Measurements from ENCODE around the gene CREBRF. TPM values are rescaled to one million over a fixed set of nuclear protein-coding genes. Genes with fewer than 3 reads are reported as not detected.

Gene CREBRF
- total and polyA plus RNA-seq, 9 of the 15 experiments (the other 6 are each of a cell fraction or from before 2014, with no cell fraction given) = 1.1 to 4.9 (median 2.9) TPM

GRCh38 chr5:173062141-173062540, 6.0 kb downstream of the CREBRF start:
- no peaks in the 10 kb centered on the region for H3K36me3 ChIP-seq (ENCODE audit: control insufficient read depth, insufficient read depth, low read length)
- H3K9me3 ChIP-seq (replicated peaks; ENCODE audit: control insufficient read depth, insufficient read depth, low read depth, low read length) = no peaks in the 10 kb centered on the region
- H3K9me1 ChIP-seq (ENCODE audit: control insufficient read depth, insufficient read depth, low read length) = no peaks in the 10 kb centered on the region
- no peak overlapping the region for H3K4me3 ChIP-seq
- no peak overlapping the region for H2AFZ ChIP-seq (ENCODE audit: low read depth, low read length)
- H3K27me3 ChIP-seq (ENCODE audit: control insufficient read depth in 2 of 2, insufficient read depth in 2 of 2, low read length in 2 of 2) = no peaks in the 10 kb centered on the region
- no peak overlapping the region for H3K4me2 ChIP-seq (ENCODE audit: insufficient read depth, low read length)
- in situ Hi-C loops (cut with MboI) = no loop called here
- WGBS (ENCODE audit: insufficient coverage, low coverage, missing lambda C conversion rate) = 59% methylated on average over 4 of the region's 4 CpGs
- ATAC-seq (no peak), DNase-seq (ENCODE audit: extremely low read depth in 1 of 4, low spot score in 3 of 4) (no peak), FAIRE-seq (no peak)
- TF ChIP-seq MCM3 (IDR thresholded peaks at IDR 0.05) (no peak), FUS (optimal IDR thresholded peaks at IDR 0.05; ENCODE audit: low read depth, low read length) (no peak), RHOXF2B (CRISPR knock-in tag; conservative IDR thresholded peaks at IDR 0.05) (no peak), SRSF9 (IDR thresholded peaks at IDR 0.05; ENCODE audit: borderline replicate concordance, low read depth, low read length) (no peak), SRF (CRISPR knock-in tag; IDR thresholded peaks at IDR 0.05) (no peak)
- no peak overlapping the region for H3K27ac ChIP-seq (ENCODE audit: extremely low read depth, low read depth, low read length)
- H3K4me1 ChIP-seq (replicated peaks in 1 of 2; ENCODE audit: control insufficient read depth in 2 of 2, insufficient read depth in 2 of 2, low read length in 2 of 2) = peaks cover 0 to 5% of the 10 kb centered on the region in 2 experiments; a peak in 1 of 5 replicates
- H3K79me2 ChIP-seq (ENCODE audit: control insufficient read depth, insufficient read depth, low read length) = peaks cover 17% of the 10 kb centered on the region
- intact Hi-C loops (cut with micrococcal nuclease) = no loop called here
- no TSS peak for BruUV-seq (replicated peaks)
- ChIA-PET CTCF (ENCODE audit: low intra/inter-chr PET ratio) (no interaction called here), POLR2A (interaction anchor here (1.0 kb wide), 1 partner anchor 10 kb away, joined by 3 read pairs; no protein-coding TSS in a partner anchor)
- H4K20me1 ChIP-seq (replicated peaks; ENCODE audit: control insufficient read depth, insufficient read depth, low read length) = no peaks in the 10 kb centered on the region
- H3K9ac ChIP-seq (ENCODE audit: insufficient read depth in 1 of 2, low read depth in 2 of 2, low read length in 2 of 2) = no peak overlapping the region

- H3K9ac ChIP-seq (ENCODE audit: insufficient read depth in 1 of 2, low read depth in 2 of 2, low read length in 2 of 2) = no peak overlapping the region
- no peak overlapping the region for H3K4me3 ChIP-seq
- H3K4me2 ChIP-seq (ENCODE audit: insufficient read depth, low read length) = no peak overlapping the region
- no TSS peak for BruUV-seq (replicated peaks)
- H4K20me1 ChIP-seq (replicated peaks; ENCODE audit: control insufficient read depth, insufficient read depth, low read length) = no peaks in the 10 kb centered on the region
- FAIRE-seq (no peak), ATAC-seq (no peak), DNase-seq (ENCODE audit: extremely low read depth in 1 of 4, low spot score in 3 of 4) (no peak)
- H3K4me1 ChIP-seq (replicated peaks in 1 of 2; ENCODE audit: control insufficient read depth in 2 of 2, insufficient read depth in 2 of 2, low read length in 2 of 2) = no peaks in the 10 kb centered on the region
- ChIA-PET CTCF (ENCODE audit: low intra/inter-chr PET ratio) (no interaction called here), POLR2A (interaction anchor here (0.6 to 1.1 kb wide), 2 partner anchors 13 to 15 kb away, joined by 3 read pairs; no protein-coding TSS in a partner anchor)
- no peak overlapping the region for H2AFZ ChIP-seq (ENCODE audit: low read depth, low read length)
- no peak overlapping the region for H3K27ac ChIP-seq (ENCODE audit: extremely low read depth, low read depth, low read length)
- no peaks in the 10 kb centered on the region for H3K36me3 ChIP-seq (ENCODE audit: control insufficient read depth, insufficient read depth, low read length)
- no peaks in the 10 kb centered on the region for H3K27me3 ChIP-seq (ENCODE audit: control insufficient read depth in 2 of 2, insufficient read depth in 2 of 2, low read length in 2 of 2)
- no peak for TF ChIP-seq TRIM28 (IDR thresholded peaks at IDR 0.05)
- intact Hi-C loops (cut with micrococcal nuclease) (no loop called here), in situ Hi-C loops (cut with MboI) (no loop called here)
- no peaks in the 10 kb centered on the region for H3K9me3 ChIP-seq (replicated peaks; ENCODE audit: control insufficient read depth, insufficient read depth, low read depth, low read length)
- 0 out of 3 replicates have a peak, but pooled peaks cover 4% of the 10 kb centered on the region for H3K79me2 ChIP-seq (ENCODE audit: control insufficient read depth, insufficient read depth, low read length)
- no peaks in the 10 kb centered on the region for H3K9me1 ChIP-seq (ENCODE audit: control insufficient read depth, insufficient read depth, low read length)
Measured at GRCh38 chr5:173065155-173065554, 9.0 kb downstream of the CREBRF start.
